Measurements from ENCODE around the gene LEF1. TPM values are rescaled to one million over a fixed set of nuclear protein-coding genes. Genes with fewer than 3 reads are reported as not detected.
A peak's percentile ranks its signal among the peaks of the same experiment; 100 is the strongest.

LEF1 gene
- total RNA-seq, 1 donor from 2014 or later: 0.41 TPM

DNA sequence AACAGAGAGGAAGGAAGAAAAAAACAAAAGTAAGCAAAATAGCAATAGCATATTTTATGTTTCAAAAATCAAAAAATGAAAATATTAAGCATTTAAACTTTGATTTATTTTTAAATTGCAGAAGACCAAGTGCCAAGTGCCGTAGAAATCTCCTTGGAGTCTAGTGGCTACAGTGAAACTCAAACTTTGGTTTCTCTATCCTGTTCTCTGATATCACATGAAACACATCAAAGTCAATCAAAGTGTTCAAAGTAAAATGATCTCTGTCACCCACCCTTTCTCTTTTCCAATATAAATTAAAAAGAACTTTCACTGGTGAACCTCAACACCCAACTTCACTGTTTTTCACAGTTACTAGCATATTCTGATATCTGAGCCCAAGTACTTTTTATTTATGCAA, 98.0 kb downstream of the LEF1 start:
- Histone ChIP-seq H3K4me1 (no peaks in the 10 kb centered on the region), H3K27ac (replicated peaks) (no peak overlapping the region), H3K36me3 (no peaks in the 10 kb centered on the region), H3K4me3 (no peak overlapping the region), H3K27me3 (ENCODE audit: low read depth) (peaks cover 14% of the 10 kb centered on the region), H3K9me3 (replicated peaks) (no peaks in the 10 kb centered on the region)
- TF ChIP-seq, protein P1, sequence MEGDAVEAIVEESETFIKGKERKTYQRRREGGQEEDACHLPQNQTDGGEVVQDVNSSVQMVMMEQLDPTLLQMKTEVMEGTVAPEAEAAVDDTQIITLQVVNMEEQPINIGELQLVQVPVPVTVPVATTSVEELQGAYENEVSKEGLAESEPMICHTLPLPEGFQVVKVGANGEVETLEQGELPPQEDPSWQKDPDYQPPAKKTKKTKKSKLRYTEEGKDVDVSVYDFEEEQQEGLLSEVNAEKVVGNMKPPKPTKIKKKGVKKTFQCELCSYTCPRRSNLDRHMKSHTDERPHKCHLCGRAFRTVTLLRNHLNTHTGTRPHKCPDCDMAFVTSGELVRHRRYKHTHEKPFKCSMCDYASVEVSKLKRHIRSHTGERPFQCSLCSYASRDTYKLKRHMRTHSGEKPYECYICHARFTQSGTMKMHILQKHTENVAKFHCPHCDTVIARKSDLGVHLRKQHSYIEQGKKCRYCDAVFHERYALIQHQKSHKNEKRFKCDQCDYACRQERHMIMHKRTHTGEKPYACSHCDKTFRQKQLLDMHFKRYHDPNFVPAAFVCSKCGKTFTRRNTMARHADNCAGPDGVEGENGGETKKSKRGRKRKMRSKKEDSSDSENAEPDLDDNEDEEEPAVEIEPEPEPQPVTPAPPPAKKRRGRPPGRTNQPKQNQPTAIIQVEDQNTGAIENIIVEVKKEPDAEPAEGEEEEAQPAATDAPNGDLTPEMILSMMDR (IDR thresholded peaks at IDR 0.05; ENCODE audit: borderline replicate concordance): no peak
- intact Hi-C loops (cut with micrococcal nuclease): no loop called here
- DNase-seq: no peak

DNA sequence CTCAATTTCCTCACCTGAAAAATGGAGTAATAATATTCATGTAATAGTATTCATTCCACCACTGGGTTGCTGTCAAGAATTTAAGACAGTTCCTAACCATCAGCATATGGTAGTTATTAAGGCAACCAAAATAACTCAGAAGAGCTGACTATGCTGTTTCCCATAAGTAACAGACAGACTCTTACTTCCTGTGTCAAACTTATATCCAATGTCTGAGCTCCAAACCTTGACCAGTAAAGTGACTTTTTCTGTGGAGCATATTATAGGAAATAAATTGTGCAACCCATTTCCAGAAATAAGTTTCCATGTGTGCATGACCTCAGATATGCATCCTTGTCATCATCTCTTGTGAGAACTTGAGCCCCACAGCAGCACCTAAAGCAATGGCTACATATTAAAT, 100.3 kb downstream of the LEF1 start:
- Histone ChIP-seq H3K4me3 (no peak overlapping the region), H3K36me3 (no peaks in the 10 kb centered on the region), H3K9me3 (replicated peaks) (no peaks in the 10 kb centered on the region), H3K27ac (replicated peaks) (no peak overlapping the region), H3K27me3 (ENCODE audit: low read depth) (peaks cover 26% of the 10 kb centered on the region), H3K4me1 (no peaks in the 10 kb centered on the region)
- TF ChIP-seq, protein P1 (IDR thresholded peaks at IDR 0.05; ENCODE audit: borderline replicate concordance): no peak
- intact Hi-C loops (cut with micrococcal nuclease): no loop called here
- DNase-seq: no peak

DNA sequence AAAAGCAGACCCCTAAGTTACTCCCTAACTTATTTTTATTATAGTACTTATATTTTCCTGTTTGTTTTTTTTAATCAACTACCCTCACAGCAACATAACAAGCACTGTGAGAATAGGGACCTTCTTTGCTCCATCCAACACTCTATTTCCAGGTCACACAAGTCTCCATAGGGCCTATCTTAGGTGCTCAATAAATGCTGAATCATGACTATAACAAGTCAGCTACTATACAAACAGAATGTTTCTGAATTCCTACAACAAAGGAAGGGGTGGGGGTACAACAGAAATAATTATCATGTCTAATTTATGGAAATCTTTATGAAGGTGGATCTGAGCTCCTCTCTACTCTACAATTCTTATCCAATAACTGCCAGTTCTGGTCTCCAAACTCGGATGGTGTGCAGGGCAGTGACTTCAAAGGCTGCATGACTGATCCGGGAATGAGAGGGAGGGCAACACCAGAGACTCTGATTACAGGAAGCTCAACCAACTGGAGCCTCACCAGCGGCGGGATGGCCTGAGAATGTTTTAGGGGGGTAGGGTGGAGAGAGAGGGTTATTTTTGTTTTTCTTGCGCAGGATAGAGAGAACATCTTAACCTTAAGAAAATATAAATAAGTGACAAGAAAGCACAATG, 107.9 kb downstream of the LEF1 start:
- no peaks in the 10 kb centered on the region for H3K36me3 ChIP-seq
- DNase-seq: no peak
- intact Hi-C loops (cut with micrococcal nuclease): no loop called here
- H3K9me3 ChIP-seq (replicated peaks): no peaks in the 10 kb centered on the region
- H3K27ac ChIP-seq (replicated peaks): no peak overlapping the region
- H3K4me3 ChIP-seq: no peak overlapping the region
- TF ChIP-seq, protein P1 (IDR thresholded peaks at IDR 0.05; ENCODE audit: borderline replicate concordance): no peak
- H3K4me1 ChIP-seq: no peaks in the 10 kb centered on the region
- H3K27me3 ChIP-seq (ENCODE audit: low read depth): peaks cover 28% of the 10 kb centered on the region

DNA sequence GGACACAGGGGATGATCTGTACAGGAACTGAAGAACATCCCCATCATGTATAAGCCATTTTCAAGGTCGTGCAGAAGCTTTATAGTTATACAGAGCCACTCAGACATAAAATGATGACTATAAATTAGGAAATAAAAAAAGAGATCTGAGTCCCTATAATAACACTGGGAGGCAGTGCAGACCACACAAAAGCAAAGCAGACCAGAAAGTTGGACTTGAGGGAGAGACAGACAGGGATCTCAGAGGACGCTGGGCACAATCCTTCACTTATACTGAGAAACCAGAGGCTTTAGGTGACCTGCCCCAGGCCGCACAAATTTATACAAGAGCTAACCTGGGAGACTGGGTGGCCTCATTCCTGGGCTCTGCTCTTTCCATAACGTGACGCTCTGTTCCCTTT, 108.6 kb downstream of the LEF1 start:
- Histone ChIP-seq H3K27ac (replicated peaks) (no peak overlapping the region), H3K9me3 (replicated peaks) (no peaks in the 10 kb centered on the region), H3K27me3 (ENCODE audit: low read depth) (peaks cover 22% of the 10 kb centered on the region), H3K4me3 (no peak overlapping the region), H3K4me1 (no peaks in the 10 kb centered on the region), H3K36me3 (no peaks in the 10 kb centered on the region)
- DNase-seq: no peak
- TF ChIP-seq, protein P1 (IDR thresholded peaks at IDR 0.05; ENCODE audit: borderline replicate concordance): peak; percentile 57
- intact Hi-C loops (cut with micrococcal nuclease): no loop called here

DNA sequence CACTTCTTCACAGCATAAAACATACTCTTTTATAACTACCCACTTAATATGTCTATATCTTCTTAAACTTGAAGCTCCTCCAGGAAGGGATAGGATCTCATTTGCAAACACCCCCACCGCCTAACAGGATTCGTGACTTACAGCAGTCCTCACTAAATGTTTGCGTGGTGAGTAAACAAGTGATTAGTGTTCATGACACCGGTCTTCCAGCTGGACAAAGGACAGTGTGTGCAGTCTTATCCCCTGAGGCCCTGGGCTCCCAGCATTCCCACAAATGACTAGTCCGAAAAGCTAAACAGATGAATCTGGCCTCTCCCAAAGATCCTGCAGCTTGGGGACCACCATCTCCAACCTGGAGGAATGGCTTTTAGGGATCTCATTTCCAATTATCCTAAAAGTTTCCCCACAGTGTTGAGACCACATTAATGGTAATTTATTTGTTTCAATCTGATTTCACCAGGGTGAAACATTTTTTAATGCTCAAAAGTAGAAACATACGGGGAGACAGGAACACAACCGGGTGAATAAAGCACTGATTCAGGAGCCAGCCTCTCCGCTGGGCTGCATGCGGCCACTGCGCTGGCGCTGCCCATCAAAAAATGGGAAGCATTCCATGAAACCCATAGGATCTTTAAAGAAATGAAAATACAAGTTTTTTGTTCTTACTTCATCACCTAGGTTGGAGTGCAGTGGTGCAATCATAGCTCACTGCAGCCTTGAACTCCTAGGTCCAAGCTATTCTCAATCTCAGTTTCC, 109.9 kb downstream of the LEF1 start:
- Histone ChIP-seq H3K4me3 (no peak overlapping the region), H3K27ac (replicated peaks) (no peak overlapping the region), H3K4me1 (no peaks in the 10 kb centered on the region), H3K36me3 (no peaks in the 10 kb centered on the region), H3K27me3 (ENCODE audit: low read depth) (peaks cover 16% of the 10 kb centered on the region), H3K9me3 (replicated peaks) (no peaks in the 10 kb centered on the region)
- TF ChIP-seq, protein P1 (IDR thresholded peaks at IDR 0.05; ENCODE audit: borderline replicate concordance): no peak
- DNase-seq: no peak
- intact Hi-C loops (cut with micrococcal nuclease): no loop called here
